Measurements from ENCODE around the gene ARFGAP3.

ARFGAP3 gene, protein sequence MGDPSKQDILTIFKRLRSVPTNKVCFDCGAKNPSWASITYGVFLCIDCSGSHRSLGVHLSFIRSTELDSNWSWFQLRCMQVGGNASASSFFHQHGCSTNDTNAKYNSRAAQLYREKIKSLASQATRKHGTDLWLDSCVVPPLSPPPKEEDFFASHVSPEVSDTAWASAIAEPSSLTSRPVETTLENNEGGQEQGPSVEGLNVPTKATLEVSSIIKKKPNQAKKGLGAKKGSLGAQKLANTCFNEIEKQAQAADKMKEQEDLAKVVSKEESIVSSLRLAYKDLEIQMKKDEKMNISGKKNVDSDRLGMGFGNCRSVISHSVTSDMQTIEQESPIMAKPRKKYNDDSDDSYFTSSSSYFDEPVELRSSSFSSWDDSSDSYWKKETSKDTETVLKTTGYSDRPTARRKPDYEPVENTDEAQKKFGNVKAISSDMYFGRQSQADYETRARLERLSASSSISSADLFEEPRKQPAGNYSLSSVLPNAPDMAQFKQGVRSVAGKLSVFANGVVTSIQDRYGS

GRCh38 chr22:42856865-42857704 is at the start of gene ARFGAP3:
ARFGAP3 (minus strand) TSS chr22:42857273; CDS start chr22:42857182, 91 bp downstream.
- peak; percentile 98 for DNase-seq (ENCODE audit: low spot score)

DNA sequence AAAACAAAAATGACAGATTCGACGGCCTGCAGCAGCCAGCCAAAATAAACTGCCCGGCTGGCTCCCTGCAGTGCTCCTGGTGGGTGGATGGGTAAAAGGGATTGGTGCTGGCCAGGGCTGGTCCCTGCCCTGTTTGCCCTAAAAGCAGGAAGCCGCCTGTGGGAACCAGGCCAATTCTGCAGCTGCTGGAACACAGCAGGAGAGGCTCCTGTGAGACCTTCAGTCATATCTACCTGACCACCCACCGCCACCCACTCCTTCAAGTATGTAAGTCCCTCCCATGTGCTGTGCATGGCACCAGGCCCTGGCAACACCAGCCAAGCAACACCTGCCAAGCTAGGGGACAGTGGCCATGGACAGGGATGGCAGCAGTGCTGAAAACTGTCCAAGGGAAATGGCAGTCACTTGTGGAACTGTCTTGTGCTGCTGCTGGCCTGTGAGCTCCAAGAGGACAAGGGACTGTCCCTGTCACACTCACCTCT is 48.7 kb upstream of the ARFGAP3 start:
- DNase-seq (ENCODE audit: low spot score) = no peak

GRCh38 chr22:42905217-42905616 is 48.1 kb upstream of the ARFGAP3 start:
- DNase-seq (ENCODE audit: low spot score) = no peak

GRCh38 chr22:42904050-42904449 is 47.0 kb upstream of the ARFGAP3 start:
- no peak for DNase-seq (ENCODE audit: low spot score)

GRCh38 chr22:42902875-42903510 is 45.9 kb upstream of the ARFGAP3 start:
- no peak for DNase-seq (ENCODE audit: low spot score)

DNA sequence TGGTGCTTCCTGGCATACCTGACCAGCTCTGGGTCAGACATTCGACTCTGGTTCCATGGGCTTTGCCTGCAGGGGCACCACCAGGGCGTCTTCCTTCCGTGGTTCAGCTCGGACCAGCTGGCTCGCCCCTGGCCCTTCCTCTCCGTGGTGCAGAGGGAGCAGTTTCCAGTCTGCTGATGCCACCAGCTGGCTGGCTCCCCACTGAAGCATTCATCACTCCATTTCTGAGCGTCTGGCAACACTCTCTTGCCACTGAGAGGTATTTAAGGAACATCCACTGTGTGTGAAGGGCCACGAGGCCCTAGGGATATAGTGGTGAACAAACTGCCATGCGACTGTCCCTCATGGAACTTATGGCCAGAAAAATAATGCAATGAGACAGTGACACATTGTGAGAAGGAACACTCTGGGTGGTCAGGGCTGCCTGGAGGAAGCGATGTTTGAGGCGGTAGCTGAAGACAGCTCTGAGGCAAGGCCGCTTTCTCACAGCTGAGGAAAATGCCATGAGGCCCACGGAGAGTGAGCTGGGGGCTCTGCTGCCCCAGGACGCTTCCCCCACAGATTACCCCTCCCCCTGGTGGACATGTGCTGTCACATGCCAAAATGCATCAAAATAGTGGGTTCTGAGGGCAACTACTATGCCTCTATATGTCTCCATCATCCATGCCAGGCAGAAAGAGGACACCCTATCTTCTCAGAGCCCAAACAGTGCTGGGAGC is 44.9 kb upstream of the ARFGAP3 start:
- DNase-seq (ENCODE audit: low spot score) = no peak

DNA sequence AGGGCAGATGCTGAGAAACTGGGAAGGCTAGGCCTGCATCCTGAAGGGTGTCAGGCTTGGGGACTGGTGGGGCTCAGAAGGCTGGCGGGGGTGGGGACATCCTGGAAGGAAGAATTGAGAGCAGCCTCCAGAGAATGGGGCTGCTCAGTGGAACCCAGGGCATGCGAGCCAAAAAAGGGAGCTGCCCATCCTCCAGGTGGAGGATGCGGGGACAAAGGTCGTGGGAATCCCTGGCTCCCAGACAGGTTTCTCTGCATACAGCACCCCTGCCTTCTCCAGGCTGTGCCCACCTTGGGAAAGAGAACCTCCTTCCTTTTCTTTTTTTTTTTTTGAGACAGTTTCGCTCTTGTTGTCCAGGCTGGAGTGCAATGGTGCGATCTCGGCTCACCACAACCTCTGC is 40.9 kb upstream of the ARFGAP3 start:
- no peak for DNase-seq (ENCODE audit: low spot score)

GRCh38 chr22:42895541-42895981 is 38.5 kb upstream of the ARFGAP3 start:
- DNase-seq (ENCODE audit: low spot score) = no peak

GRCh38 chr22:42895087-42895486 is 38.0 kb upstream of the ARFGAP3 start:
- no peak for DNase-seq (ENCODE audit: low spot score)

GRCh38 chr22:42893371-42894150 is 36.5 kb upstream of the ARFGAP3 start:
- DNase-seq (ENCODE audit: low spot score) = no peak

- no peak for DNase-seq (ENCODE audit: low spot score)
Observed at GRCh38 chr22:42892571-42893316, 35.7 kb upstream of the ARFGAP3 start.

DNA sequence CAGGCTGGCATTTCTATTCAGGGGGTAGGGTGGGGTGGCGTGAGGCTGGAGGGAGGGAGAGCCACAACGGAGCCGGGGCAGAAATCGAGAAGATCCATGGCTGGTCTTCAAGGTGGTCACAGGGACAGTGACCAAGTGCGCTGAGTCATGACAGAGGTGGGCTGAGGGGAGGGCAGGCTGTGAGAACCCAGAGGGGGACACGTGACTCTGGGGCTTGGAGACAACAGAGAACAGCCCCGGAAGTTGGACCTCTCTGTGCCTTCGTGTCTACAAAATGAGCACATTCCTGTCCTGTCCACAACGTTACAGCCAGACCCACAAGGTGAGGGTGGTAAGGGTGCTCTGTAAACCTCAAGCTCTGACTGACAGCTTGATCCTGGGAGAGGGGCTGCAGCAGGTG is 35.1 kb upstream of the ARFGAP3 start:
- DNase-seq (ENCODE audit: low spot score) = no peak

- DNase-seq (ENCODE audit: low spot score) = no peak
Observed at GRCh38 chr22:42891696-42892095, 34.6 kb upstream of the ARFGAP3 start.

GRCh38 chr22:42891008-42891407 is 33.9 kb upstream of the ARFGAP3 start:
- DNase-seq (ENCODE audit: low spot score) = no peak

DNA sequence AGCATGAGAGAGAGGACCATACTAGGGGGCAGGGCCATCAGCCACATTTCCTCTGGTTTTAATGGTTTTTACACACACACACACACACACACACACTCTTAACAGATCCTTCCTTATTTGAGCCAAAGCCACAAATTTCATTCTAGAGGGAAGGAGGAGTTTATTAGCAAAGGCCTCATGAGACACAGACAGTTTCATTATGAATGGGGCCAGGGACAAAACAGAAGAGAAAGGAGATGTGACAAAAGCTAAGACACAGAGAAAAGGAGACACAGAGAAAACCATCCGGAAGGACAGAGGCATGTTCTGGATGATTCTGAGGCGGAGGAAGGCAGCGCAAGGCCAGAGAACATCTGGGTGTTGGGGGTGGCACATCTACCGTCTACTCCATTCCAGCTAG is 32.2 kb upstream of the ARFGAP3 start:
- no peak for DNase-seq (ENCODE audit: low spot score)

DNA sequence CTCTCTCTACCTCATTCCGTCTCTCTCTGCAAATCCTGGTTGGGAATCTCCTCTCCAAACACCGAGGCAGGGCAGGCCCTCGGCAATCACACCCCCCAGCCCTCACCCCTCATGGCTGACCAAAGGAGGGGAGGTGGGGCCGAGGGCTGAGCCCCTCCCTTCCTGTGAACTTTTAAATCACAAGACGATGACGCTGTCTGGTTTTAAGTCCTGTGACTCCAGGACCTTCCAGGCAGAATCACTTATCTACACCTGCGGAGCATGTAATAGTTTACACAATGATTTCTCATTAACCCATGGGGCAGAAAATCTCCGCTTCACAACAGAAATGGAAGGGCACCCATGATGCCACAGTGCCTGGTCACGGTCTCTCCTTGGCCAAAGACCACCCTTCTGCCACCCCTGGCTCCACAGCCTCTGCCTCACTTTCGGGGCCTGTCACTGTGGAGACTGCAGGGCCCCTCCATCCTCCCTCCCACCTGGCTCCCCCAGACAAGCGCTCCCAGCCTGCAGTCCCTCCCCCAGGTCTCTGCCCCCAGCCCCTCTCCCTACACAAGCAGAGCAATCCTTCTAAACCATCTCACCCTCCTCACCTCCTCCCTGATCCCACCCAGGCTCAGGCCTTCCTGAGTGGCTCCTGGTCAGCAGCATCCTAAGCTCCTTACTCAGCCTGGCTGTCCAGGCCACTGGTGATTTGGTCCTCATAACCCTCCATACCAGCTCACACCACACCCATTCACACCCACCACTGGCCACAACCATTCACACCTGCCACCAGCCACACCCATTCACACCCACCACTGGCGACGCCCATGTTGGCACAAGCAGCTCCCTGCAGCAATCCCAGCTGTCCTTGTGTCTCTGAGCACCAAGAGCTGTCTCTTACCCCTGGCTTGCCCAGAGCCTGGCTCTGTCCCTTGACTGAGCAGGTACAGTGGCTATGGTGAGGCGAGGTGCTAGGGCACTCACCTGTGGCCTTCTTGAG is 30.7 kb upstream of the ARFGAP3 start:
- DNase-seq (ENCODE audit: low spot score) = no peak

DNA sequence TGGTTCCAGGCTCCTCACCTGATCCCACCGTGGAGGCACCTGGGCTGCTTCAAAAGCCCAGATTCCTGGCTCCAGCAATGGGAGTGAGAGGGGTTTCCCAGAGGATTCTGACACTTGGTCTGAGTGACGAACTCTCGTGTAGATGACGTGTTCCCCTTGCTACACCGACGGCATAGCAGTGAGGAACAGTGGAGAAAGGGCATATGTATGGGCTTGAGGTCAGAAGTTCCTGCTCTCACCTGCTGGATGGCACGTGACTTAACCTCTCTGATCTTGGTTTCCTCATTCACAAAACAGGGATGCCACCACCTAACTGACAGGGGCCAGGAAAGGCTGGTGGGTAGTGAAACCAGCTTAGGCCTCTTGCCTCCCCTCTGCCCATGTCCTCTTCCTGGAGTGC is 30.0 kb upstream of the ARFGAP3 start:
- DNase-seq (ENCODE audit: low spot score) = no peak

DNA sequence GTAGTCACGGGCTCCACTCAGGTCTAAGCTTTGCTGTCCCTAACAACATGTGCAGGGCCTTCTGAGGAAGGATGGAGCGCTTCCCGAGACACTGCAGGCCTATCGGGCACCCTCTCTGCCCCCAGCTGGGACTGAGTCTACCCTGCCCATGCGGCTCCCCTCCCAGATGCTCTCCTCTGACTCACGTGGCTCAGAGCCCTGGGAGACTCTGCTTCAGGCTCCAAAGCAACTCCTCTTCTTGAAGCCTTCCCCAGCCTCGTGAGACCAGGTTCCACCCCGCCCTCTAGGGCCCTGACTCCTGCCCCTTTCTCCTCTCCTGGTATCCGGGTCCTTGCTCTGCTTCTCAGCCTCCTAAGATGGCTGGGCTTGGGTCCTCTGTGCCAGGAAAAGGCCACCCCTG is 28.4 kb upstream of the ARFGAP3 start:
- DNase-seq (ENCODE audit: low spot score) = no peak

Data from left forelimb (tissue), 1 donor.